Measurements from ENCODE around the gene C10orf71. TPM values are rescaled to one million over a fixed set of nuclear protein-coding genes. Genes with fewer than 3 reads are reported as not detected.

Gene C10orf71
- total RNA-seq, 2 experiments from 2014 or later = not detected

DNA sequence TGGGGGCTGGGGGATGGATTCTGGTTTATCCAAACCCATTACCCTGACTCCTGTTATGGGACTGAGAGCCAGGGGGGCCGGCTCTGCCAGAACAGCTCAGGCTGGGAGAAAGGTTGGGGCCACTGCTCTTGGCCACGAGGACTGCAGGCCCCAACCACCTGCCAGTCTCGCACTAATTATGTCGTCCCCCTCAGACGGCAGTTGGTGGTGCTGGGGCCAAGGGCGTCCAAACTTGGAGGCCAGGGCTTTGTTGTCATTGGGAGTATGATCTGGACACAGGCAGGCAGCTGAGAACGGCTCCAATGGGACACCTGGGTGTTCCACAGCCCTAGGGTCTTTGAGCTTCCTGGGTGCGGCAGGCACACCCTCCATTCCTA is 62.2 kb downstream of the C10orf71 start:
- DNase-seq (peak; percentile 26), ATAC-seq (no peak)
- Mint-ChIP-seq H3K36me3 (no peaks in the 10 kb centered on the region), H3K4me3 (no peak overlapping the region), H3K4me1 (peaks cover 6% of the 10 kb centered on the region), H3K27me3 (peaks cover 11% of the 10 kb centered on the region), H3K9me3 (ENCODE audit: low read depth) (no peaks in the 10 kb centered on the region), H3K27ac (no peak overlapping the region)
- CTCF ChIA-PET = interaction anchor here (1.7 kb wide), 1 partner anchor 150 kb away, joined by 4 read pairs; no protein-coding TSS in a partner anchor

DNA sequence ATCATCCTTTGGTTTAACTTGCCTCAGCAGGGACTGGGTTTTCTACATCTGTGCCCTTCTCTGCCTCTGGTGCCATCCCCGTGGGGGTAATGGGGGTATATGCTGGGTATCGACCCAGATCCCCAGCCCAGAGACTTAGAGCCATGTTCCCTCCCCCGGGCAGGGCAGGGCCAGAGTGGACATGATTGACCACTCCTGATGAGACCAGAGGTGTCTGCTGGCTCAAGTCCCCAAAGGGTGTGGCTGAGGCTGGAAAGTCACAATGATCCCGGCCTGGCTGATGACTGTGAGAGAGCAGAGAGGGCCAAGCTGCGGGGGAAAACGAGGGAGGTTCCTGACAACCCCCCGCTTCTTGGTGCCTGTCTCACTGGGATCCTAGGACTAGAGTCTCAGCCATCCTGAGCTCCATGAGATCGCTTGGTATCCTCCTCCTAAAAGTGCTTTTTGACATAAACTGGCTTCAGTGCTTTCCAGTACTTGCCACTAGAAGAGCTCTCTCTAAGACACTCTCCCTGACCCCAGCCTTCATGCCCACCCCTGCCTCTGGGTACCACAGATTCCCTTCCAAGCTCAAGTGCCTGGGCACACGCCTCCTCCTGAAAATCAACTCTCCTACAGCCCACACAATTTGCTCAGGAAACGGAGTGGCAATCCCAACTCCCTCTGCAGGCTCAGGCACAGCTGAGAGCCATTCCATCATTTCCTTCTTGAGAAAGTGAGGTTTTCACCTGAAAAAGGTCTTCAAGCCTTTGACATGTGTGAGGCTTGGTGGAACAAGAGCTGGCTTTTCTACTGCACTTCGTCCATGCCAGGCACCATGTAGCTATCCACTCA is 63.0 kb downstream of the C10orf71 start:
- no peaks in the 10 kb centered on the region for H3K36me3 Mint-ChIP-seq
- no peaks in the 10 kb centered on the region for H3K9me3 Mint-ChIP-seq (ENCODE audit: low read depth)
- CTCF ChIA-PET = interaction anchor here (1.7 kb wide), 1 partner anchor 150 kb away, joined by 4 read pairs; no protein-coding TSS in a partner anchor
- peaks cover 1% of the 10 kb centered on the region for H3K4me1 Mint-ChIP-seq
- H3K27me3 Mint-ChIP-seq = peaks cover 10% of the 10 kb centered on the region
- ATAC-seq = no peak
- DNase-seq = peak; percentile 22
- H3K27ac Mint-ChIP-seq = no peak overlapping the region
- no peak overlapping the region for H3K4me3 Mint-ChIP-seq

- no peaks in the 10 kb centered on the region for H3K36me3 Mint-ChIP-seq
- no peak for ATAC-seq
- H3K27me3 Mint-ChIP-seq = peaks cover 8% of the 10 kb centered on the region
- no peak overlapping the region for H3K27ac Mint-ChIP-seq
- DNase-seq = peak; percentile 7
- no peaks in the 10 kb centered on the region for H3K9me3 Mint-ChIP-seq (ENCODE audit: low read depth)
- CTCF ChIA-PET = interaction anchor here (1.7 kb wide), 1 partner anchor 149 kb away, joined by 4 read pairs; no protein-coding TSS in a partner anchor
- H3K4me3 Mint-ChIP-seq = no peak overlapping the region
- H3K4me1 Mint-ChIP-seq = no peaks in the 10 kb centered on the region
Observed at GRCh38 chr10:49362596-49363260, 63.8 kb downstream of the C10orf71 start.

DNA sequence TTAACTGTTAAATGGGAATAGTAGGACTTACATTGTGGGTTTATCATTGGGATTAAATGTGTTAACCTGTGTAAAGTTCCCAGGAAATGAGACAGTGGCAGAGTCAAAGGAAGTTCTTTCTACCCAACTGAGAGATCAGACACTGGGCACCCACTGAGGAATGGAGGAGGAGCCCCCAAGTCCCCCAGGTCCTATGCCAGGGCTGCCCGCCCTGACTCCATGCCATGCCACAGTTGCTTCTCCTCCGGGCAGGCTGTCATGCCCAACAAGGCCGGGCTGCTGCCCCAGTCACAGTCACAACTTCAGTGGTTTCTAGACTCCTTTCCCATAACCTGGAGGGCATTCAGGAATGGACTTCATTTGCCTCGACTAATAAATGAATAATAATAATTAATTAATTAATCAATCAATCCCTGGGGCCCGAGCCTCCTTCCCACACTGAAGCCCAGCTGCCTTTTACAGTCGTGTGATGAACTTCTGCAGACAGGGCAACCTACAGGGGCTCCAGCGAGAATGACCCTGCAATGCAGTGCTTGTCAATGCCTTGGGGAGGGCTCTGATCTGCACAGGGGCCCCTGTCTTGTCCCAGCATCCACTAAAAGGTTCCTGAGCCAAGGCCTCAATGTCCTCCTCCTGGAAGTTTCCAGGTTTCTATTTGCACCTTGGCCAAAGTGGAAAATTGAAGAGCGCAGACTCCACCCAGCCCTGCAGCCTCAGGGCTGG is 64.5 kb downstream of the C10orf71 start:
- H3K9me3 Mint-ChIP-seq (ENCODE audit: low read depth) = no peaks in the 10 kb centered on the region
- CTCF ChIA-PET = no interaction called here

GRCh38 chr10:49364051-49364450 is 65.1 kb downstream of the C10orf71 start:
- no peaks in the 10 kb centered on the region for H3K36me3 Mint-ChIP-seq
- CTCF ChIA-PET = no interaction called here
- H3K4me1 Mint-ChIP-seq = no peaks in the 10 kb centered on the region
- peaks cover 11% of the 10 kb centered on the region for H3K27me3 Mint-ChIP-seq
- DNase-seq (no peak), ATAC-seq (no peak)
- H3K27ac Mint-ChIP-seq = no peak overlapping the region
- no peak overlapping the region for H3K4me3 Mint-ChIP-seq
- no peaks in the 10 kb centered on the region for H3K9me3 Mint-ChIP-seq (ENCODE audit: low read depth)

More for the DNA sequence above, 64.5 kb downstream of the C10orf71 start:
- H3K4me1 Mint-ChIP-seq = no peaks in the 10 kb centered on the region
- peaks cover 11% of the 10 kb centered on the region for H3K27me3 Mint-ChIP-seq
- DNase-seq = peak; percentile 16
- H3K27ac Mint-ChIP-seq = no peak overlapping the region
- H3K4me3 Mint-ChIP-seq = no peak overlapping the region
- no peaks in the 10 kb centered on the region for H3K36me3 Mint-ChIP-seq
- ATAC-seq = no peak

- Mint-ChIP-seq H3K36me3 (no peaks in the 10 kb centered on the region), H3K4me1 (no peaks in the 10 kb centered on the region), H3K4me3 (no peak overlapping the region), H3K27ac (no peak overlapping the region), H3K27me3 (peaks cover 11% of the 10 kb centered on the region), H3K9me3 (ENCODE audit: low read depth) (no peaks in the 10 kb centered on the region)
- ATAC-seq (no peak), DNase-seq (peak; percentile 21)
- CTCF ChIA-PET = no interaction called here
Observed at GRCh38 chr10:49364747-49365146, 65.8 kb downstream of the C10orf71 start.

- H3K4me1 Mint-ChIP-seq = no peaks in the 10 kb centered on the region
- no peak overlapping the region for H3K27ac Mint-ChIP-seq
- ATAC-seq (no peak), DNase-seq (peak; percentile 14)
- H3K27me3 Mint-ChIP-seq = peaks cover 11% of the 10 kb centered on the region
- CTCF ChIA-PET = no interaction called here
- no peak overlapping the region for H3K4me3 Mint-ChIP-seq
- H3K9me3 Mint-ChIP-seq (ENCODE audit: low read depth) = no peaks in the 10 kb centered on the region
- no peaks in the 10 kb centered on the region for H3K36me3 Mint-ChIP-seq
Observed at GRCh38 chr10:49365275-49365674, 66.3 kb downstream of the C10orf71 start.

GRCh38 chr10:49365675-49366415 is 66.9 kb downstream of the C10orf71 start:
- DNase-seq (peak; percentile 21), ATAC-seq (no peak)
- Mint-ChIP-seq H3K4me1 (no peaks in the 10 kb centered on the region), H3K36me3 (no peaks in the 10 kb centered on the region), H3K9me3 (ENCODE audit: low read depth) (no peaks in the 10 kb centered on the region), H3K27me3 (peaks cover 11% of the 10 kb centered on the region), H3K27ac (no peak overlapping the region), H3K4me3 (no peak overlapping the region)
- CTCF ChIA-PET = no interaction called here

DNA sequence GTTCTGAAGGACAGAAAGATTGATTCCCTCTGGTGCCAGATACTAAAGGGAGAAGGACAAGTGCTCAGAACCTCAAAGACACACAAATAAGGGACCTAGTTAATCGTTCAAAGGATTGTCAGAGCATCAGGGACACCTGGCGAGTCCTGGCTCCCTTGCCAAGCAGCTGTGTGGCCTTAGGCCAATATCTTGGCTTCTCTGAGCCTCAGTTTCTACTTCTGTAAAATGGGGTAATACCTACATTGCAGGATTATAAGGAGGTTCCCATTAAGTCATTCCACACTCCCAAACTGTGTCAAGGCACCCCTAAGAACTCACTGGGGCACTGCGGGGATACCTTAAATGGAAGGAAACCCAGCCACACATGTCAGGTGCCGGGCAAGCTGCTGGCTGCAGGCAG is 67.5 kb downstream of the C10orf71 start:
- H3K4me3 Mint-ChIP-seq = no peak overlapping the region
- no peaks in the 10 kb centered on the region for H3K9me3 Mint-ChIP-seq (ENCODE audit: low read depth)
- no peaks in the 10 kb centered on the region for H3K4me1 Mint-ChIP-seq
- H3K27me3 Mint-ChIP-seq = peaks cover 11% of the 10 kb centered on the region
- no peaks in the 10 kb centered on the region for H3K36me3 Mint-ChIP-seq
- ATAC-seq (no peak), DNase-seq (no peak)
- CTCF ChIA-PET = no interaction called here
- H3K27ac Mint-ChIP-seq = no peak overlapping the region

DNA sequence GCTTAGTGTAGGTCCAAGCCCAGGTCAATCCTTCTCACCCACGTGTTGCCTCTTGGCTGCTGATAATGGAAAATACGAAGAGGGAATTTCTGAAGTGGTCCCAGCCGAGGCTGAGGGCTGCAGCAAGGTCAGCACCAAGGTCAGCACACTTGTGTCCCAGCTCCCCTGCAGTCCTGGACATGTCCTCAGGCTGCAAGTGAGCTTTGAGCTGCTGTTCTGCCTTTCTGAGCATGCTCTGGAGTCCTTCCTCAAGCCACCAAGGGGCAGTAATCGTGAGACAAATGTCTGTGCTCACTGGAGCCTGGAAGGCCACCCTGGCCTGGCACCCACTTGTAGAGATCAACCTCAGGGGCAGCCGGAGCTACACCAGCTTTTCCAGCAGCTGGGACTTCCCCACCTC is 68.6 kb downstream of the C10orf71 start:
- Mint-ChIP-seq H3K4me3 (no peak overlapping the region), H3K27ac (no peak overlapping the region), H3K9me3 (ENCODE audit: low read depth) (no peaks in the 10 kb centered on the region), H3K36me3 (no peaks in the 10 kb centered on the region), H3K27me3 (peaks cover 11% of the 10 kb centered on the region), H3K4me1 (no peaks in the 10 kb centered on the region)
- CTCF ChIA-PET = no interaction called here
- DNase-seq = peak; percentile 33
- no peak for ATAC-seq

GRCh38 chr10:49368256-49368655 is 69.3 kb downstream of the C10orf71 start:
- DNase-seq = peak; percentile 11
- H3K4me3 Mint-ChIP-seq = no peak overlapping the region
- no peak overlapping the region for H3K27ac Mint-ChIP-seq
- H3K4me1 Mint-ChIP-seq = no peaks in the 10 kb centered on the region
- no peaks in the 10 kb centered on the region for H3K36me3 Mint-ChIP-seq
- no peak for ATAC-seq
- no peaks in the 10 kb centered on the region for H3K9me3 Mint-ChIP-seq (ENCODE audit: low read depth)
- H3K27me3 Mint-ChIP-seq = peaks cover 9% of the 10 kb centered on the region
- CTCF ChIA-PET = no interaction called here

- Mint-ChIP-seq H3K9me3 (ENCODE audit: low read depth) (no peaks in the 10 kb centered on the region), H3K36me3 (no peaks in the 10 kb centered on the region), H3K4me1 (no peaks in the 10 kb centered on the region), H3K4me3 (no peak overlapping the region), H3K27ac (no peak overlapping the region), H3K27me3 (peaks cover 8% of the 10 kb centered on the region)
- CTCF ChIA-PET = no interaction called here
- peak; percentile 29 for DNase-seq
- ATAC-seq = no peak
Observed at GRCh38 chr10:49369216-49370162, 70.5 kb downstream of the C10orf71 start.
